NCI-H1436 treated with DMSO at 0.1 percent for 48 hours (cell line): Measurements from ENCODE around the gene ARFGAP1.
"Not testable (repeated sequence)": the region's sequence is repeated elsewhere in the genome, so short reads cannot be mapped to it uniquely, and the experiment has no call there.

Source experiments
- DNase-seq: peaks from one replicate; lab custom pipeline; 2025; lab: John Stamatoyannopoulos, UW

The ARFGAP1 gene

DNA sequence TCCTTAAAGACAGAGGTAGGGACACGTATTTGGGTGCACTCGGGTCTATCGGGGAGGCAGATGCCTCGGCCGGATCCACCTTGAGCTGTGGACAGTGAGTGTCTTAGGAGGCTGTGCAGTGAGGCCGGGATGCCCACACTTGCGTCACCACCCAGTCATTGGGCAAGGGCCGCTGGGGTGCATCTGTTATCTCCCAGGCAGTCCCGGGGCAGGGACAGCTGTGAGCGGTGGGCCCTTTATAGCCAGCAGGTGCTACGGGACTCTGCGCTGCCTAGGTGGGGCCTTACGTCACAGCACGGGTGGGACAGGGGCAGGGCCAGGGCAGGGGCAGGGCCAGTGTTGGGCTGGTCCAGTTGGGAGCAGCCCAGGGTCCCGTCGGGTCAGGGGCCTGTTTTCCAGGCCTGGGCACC lies 19.7 kb downstream of the ARFGAP1 start:
- DNase-seq, result no peak

GRCh38 chr20:63292904-63293303 lies 20.3 kb downstream of the ARFGAP1 start, which contains the start of gene COL20A1:
Gene COL20A1 (plus strand): TSS chr20:63293186. CDS start chr20:63295108, 1,922 bp downstream.
- no peak for DNase-seq

- DNase-seq, result no peak
Measured at GRCh38 chr20:63293456-63293855, 20.8 kb downstream of the ARFGAP1 start.

- DNase-seq, result no peak
Measured at GRCh38 chr20:63293871-63294535, 21.4 kb downstream of the ARFGAP1 start.

DNA sequence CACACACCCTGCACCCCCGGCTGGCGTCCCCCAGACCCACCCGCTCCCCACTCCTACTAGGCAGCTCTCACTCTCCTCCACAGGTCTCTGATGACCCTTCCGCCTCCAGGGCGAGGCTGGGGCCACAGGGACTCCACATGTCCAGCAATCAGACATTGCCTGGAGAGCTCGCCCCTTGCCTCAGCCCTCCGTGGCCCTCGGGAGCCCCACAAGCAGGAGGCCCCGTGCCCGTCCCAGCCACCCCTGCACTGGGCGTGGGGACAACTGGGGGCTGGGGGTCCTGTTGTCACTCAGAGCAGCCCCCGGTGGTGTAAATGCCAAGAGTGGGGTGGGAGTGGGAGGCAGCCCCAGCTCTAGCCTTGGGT lies 21.9 kb downstream of the ARFGAP1 start:
- no peak for DNase-seq

DNA sequence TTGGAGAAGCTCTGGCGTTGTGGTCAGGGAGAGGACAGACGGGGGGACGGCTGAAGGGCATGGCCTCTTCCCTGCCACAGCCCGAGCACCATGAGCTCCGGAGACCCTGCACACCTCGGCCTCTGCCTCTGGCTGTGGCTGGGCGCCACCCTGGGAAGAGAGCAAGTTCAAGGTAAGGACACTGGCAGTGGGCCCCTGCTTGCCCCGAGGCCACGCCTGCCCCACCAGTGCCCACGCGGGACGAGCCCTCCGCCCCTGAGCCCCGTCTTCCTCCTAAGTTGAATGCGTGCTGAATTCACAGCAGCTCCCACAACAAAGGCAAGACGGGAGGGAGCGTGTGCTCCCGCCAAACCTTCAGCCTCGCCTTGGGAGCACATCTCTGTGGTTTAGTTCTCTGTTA lies 22.4 kb downstream of the ARFGAP1 start:
- no peak for DNase-seq

- no peak for DNase-seq
Measured at GRCh38 chr20:63295422-63295821, 22.8 kb downstream of the ARFGAP1 start.

GRCh38 chr20:63295846-63296245 lies 23.2 kb downstream of the ARFGAP1 start:
- no peak for DNase-seq

- no peak for DNase-seq
Measured at GRCh38 chr20:63296531-63297299, 24.1 kb downstream of the ARFGAP1 start.

- no peak for DNase-seq
Measured at GRCh38 chr20:63297371-63297781, 24.8 kb downstream of the ARFGAP1 start.

DNA sequence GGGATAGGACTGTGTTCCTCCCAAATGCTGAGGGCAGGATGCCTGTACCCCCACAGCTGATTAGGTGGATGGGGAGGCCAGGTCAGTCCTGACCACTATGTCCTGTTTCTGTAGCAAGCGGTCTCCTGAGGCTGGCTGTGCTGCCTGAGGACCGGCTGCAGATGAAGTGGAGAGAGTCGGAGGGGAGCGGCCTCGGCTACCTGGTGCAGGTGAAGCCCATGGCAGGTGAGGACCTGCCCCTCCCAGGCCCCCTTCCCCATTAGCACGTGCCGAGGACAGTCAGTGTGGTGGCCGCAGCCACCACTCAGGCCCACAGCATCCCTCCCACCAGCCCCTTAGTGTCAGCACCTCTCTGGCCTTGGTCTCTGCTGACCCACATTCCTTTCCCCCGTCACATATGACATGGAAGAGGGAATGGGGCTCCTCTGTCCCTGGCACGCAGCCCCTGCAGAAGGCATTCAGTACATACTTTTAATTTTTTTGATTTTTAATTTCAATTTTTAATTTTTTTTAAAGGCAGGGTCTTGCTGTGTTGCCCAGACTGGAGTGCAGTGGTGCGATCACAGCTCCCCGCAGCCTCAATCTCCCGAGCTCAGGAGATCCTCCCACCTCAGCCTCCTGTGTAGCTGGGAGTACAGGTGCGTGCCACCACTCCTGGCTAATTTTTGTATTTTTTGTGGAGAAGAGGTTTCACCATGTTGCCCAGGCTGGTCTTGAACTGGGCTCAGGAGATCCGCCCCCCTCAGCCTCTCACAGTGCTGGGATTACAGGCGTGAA lies 25.4 kb downstream of the ARFGAP1 start:
- DNase-seq, result no peak

DNA sequence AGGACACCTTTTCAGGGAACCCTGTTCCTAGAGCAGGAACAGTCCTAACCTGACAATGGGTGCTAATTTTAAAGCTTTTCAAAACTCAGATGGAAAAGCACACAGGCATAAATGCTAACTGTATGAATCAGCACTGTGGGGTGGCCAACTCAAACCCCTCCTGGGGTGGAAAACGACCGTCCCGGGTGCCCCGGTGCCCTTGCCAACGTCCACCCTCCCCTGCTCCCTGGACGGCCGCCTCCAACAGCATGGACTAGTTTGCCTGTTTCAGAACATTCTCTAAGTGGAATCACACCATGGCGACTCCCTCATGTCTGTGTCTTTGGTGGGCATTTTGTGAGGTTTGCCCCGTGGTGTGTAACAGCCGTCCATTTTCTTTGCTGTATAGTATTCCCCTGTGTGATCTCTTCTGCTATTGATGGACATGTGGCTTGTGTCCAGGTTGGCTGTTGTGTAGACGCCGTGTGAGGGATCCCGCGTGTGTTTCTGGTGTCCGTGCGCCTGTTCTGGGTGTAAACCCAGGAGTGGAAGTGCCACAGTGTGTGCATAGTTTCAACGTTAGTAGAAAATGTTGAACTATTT lies 26.2 kb downstream of the ARFGAP1 start:
- no peak for DNase-seq

DNA sequence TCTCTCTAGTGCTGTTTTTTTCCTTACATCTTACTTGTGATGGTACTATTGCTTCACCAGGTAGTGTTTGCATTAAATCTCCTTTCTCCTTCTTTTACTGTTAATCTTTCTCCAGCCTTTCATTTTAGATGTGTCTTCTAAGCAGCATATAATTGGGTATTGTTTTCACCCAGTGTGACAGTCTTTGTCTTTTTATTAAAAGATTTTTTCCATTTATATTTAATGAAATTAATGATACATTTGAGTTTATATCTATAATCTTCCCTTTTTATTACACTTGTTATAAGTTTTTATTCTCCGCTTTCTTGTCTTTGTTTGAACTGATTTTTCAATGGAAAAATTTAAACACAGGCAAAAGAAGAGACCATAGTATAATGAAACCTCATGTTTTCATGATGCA lies 29.1 kb downstream of the ARFGAP1 start:
- no peak for DNase-seq

DNA sequence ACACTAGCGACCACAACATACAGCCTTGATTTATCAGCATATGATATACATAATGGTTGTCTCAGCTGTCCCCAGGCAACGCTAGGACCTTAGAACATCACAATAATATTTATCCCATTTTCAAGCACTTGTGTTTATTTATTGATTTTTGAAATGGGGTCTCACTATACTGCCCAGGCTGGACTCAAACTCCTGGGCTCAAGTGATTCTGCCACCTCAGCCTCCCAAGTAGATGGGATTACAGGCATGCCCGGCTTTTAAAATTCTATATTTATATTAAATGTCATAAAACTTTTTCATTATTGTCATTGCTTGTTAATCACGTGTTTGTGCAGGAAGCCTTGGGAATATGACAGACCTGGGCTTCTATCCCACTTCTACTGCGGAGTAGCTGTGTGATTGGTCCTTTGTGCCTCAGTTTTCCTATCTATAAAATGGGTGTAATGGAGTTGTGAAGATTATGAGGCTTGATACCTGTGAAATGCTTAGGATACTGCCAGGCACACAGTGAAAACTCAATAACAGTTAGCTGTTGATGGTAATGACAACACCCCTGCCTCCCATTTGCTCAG lies 30.6 kb downstream of the ARFGAP1 start:
- DNase-seq, result no peak

GRCh38 chr20:63305393-63305792 lies 32.8 kb downstream of the ARFGAP1 start:
- no peak for DNase-seq

- not testable (repeated sequence) for DNase-seq
Measured at GRCh38 chr20:63305933-63306672, 33.5 kb downstream of the ARFGAP1 start.

DNA sequence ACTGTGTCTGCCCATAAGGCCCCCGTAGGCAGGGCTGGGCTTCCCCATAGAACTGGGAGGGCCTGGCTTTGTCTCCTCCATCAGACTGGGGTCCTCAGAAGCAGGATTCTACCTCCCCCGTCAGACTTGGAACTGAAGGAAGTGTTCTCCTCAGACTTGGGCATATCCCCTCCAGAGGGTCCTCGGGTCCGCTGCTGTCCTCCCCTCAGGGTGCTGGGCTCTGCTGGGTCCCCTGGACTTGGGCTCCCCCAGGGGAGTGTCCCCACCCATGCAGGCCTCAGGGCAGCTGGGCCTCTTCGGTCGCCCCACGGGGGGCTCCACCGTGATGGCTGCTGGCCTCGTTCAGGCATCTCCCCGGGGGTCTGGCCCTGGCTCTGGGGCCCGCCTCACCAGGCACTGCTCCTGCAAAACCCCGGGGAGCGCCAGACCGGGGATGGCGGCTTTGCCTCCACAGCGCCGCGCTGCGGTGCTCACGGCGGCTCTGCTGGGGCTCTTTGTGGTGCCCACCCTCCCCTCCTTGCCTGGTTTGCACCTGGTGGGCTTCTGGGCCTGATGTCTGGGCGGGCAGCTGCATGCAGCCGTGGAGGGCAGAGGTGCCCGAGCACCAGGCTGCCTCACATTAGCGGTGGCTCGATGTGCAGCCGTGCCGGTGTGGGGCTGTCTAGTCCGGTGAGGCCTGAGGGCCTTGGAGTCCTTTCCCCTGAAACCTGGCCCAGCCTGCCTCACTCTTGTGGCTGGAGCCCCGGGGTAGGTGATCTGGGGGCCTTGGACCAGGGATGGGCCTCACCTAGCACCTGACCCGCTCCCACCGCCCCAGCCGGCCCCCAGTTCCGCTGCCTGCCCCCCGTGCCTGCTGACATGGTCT lies 34.3 kb downstream of the ARFGAP1 start:
- DNase-seq, result no peak

DNA sequence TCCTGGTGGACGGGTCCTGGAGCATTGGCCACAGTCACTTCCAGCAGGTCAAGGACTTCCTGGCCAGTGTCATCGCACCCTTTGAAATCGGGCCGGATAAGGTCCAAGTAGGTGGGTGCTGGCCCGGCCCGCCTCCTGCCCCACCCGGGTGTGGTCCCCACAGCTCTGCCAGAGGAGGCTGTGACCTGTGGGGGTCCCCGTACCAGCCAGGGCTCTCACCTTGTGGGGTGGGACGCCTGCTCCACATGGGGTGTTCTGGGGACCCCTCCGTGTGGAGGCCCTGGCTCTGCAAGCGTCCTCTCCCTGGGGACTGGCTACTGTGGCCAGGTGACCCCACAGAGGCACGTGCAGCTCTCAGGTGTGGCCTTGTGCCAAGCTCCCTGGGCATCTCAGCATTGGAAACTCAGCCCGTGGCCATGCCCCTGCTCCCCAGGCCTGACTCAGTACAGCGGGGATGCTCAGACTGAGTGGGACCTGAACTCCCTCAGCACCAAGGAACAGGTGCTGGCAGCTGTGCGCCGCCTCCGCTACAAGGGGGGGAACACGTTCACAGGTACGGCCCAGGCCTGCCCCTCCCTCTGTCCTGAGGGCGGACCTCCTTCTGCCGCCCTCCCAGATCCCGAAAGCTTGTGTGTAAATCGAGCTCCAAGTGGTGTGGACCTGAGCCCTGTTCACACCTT lies 35.1 kb downstream of the ARFGAP1 start:
- no peak for DNase-seq

DNA sequence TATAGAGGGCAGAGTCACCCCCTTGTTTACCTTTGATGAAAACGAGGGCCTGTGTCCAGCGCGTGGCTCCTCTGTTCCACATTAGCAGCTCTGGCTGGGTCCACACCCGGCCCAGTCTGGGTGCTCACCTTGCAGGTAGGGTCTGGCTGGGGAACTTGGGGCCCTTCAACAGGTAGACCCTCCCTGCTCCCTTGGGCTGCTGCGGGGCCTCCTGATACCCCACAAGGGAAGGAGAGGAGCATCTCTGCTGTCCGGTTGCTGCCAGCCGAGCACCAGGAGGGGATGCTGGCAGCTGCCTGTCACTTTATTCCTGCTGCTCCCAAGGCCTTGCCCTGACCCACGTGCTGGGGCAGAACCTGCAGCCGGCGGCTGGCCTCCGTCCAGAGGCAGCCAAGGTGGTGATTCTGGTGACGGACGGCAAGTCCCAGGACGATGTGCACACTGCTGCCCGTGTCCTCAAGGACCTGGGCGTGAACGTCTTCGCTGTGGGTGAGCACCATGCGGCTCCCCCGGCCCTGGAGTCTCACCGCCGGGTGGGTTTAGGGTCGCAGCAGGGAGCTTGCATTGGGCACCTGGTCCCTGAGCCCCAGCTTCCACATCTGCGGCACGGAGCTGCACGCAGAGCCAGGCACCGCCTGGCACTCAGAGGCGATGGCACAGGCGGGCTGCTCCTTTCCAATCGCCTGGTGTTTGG lies 35.8 kb downstream of the ARFGAP1 start:
- DNase-seq, result no peak
